NOMO-1 (cell line): ENCODE results near the gene ABHD12B.

Experiments used
- DNase-seq, 2 experiments: peaks; one replicate each; lab custom pipeline; 2025; ENCODE audit not compliant: unreplicated experiment in 2 of 2; lab: John Stamatoyannopoulos, UW

Gene ABHD12B, protein sequence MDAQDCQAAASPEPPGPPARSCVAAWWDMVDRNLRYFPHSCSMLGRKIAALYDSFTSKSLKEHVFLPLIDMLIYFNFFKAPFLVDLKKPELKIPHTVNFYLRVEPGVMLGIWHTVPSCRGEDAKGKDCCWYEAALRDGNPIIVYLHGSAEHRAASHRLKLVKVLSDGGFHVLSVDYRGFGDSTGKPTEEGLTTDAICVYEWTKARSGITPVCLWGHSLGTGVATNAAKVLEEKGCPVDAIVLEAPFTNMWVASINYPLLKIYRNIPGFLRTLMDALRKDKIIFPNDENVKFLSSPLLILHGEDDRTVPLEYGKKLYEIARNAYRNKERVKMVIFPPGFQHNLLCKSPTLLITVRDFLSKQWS

DNA sequence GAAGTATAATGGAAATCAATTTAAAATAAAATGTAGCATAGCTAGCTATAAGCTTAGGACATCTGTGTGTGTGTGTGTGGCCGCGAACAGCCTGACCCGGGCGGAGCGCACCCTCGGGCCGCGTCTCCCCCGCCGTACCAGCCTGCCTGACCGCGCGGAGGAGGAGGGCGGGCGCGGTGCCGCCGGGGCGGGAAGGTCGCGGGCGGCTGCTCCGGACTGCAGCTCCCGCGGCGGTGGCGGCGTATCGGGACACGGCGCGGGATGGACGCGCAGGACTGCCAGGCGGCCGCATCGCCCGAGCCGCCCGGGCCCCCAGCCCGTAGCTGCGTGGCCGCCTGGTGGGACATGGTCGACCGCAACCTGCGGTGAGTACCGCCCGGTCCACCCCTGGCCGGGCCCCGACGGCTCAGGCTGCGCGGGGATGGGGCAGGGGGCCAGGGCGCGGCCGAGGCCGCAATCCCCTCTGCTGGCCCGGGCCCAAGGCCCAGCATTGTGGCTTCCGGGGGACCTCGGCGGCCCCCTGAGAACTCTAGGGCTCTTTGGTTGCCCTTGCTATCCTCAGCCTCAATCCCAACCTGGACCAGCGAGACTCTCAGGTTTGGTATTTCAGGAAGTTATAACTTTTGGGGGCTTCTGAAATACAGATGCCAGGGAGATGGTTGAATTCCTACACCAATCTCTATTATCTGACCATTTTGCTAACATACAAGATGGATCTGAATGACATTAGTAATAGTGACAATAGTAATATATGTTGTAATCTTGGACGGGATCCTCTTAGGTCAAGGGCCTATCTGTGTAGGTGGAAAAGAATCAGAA lies at the start of gene ABHD12B:
Gene ABHD12B, plus strand, starts transcription at position 140 of the 819 bp plus-strand sequence. Its CDS starts 122 bp downstream, at position 262.
- no peak for DNase-seq

- DNase-seq, result peak; percentile 35 to 84
Observed at GRCh38 chr14:50822501-50823042, 49.3 kb upstream of the ABHD12B start.

- DNase-seq, result no peak
Observed at GRCh38 chr14:50823051-50823761, 48.6 kb upstream of the ABHD12B start.

DNA sequence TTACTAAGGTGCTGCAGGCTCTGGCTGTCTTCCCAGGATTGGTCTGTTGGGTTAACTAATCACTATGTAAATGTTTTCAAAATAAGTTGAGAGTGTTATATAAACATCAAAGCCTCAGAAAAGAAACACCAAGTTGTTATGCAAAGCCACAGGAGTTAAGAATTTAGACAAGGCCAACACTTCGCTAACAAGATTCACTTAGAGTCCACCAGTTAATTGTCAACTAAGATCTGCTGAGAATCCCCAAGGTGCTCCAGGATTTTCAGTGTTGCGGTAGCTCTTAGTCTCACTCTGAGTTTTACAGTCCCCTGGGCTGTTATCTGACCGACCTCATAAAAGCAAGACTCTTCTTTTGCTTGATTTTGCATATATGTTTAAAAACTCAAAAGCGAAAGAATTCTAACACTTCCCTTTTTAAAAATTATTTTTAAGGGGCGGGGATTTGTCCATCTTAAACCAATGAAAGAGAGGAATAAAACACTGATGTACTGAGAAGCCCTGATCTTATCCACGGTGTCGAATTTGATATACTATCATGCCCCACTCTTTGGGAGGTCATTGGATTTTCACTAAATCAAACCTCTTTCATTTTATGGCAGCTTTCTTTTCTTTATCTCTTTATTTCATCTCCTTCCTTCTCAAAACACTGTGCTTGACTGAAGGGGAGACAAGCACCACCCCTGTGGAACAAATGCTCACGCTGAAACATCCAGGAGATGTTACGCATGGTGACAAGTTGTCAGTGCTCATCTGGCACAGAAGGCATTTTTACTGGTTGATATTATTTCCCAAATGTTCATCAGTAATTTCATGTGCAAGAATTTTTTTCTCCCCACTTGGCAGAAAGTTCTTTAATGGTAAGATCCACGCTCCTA lies 47.9 kb upstream of the ABHD12B start:
- DNase-seq, result peak in 1 of 2 experiments; percentile 21

GRCh38 chr14:50825307-50825706 lies 46.5 kb upstream of the ABHD12B start:
- no peak for DNase-seq

DNA sequence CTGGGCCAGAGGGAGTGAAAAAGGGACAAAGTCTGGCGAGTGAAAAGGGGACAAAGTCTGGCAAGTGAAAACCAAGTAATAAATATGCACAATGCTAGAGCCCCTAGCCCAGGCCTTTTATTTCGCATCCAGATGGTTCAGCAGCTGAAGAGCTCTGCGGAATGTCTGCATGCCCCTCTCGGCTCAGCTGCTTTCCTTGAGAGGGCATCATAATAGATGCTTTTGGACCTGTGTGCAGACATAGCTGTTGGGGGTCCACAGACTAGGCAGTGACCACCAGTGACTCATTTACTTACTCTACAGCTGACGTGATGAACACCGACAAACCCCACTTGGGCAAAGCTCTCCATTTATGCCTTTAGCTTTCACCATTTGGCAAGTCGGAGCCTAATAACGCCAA lies 45.2 kb upstream of the ABHD12B start:
- no peak for DNase-seq

DNA sequence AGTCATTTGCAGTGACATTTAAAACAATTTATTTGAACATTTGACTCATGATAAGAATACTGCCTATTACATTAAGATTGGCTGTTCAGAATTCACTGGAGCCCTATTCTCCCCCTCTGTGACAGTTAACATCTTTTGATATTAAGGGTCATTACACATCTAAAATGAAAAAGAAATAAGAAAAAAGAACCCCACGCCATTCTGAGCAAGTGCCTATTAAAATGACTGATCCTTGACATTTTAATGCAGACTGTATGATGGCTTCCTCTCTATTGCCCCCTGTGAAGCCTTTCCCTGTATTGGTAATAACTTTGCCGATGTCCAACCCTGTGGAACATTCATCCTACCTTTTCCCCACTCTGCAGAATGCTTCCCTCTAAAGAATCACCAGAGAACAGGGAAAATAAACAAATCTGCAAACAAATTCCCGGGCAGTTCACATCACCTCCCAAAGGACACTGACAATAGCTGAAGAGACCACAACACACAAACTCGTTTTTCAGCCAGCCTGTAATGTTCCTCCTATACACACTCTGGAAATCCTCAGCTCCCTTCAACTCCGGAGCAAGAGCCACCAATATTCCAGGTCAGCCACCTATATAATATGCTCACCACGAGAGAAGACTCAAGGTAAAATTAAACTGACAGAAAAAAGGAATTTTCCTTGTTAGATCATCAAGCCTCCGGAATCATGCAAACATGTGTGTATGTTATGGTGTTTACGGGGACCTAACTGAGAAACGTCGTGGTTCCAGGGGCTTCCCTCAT lies 42.9 kb upstream of the ABHD12B start:
- no peak for DNase-seq

GRCh38 chr14:50829489-50830043 lies 42.3 kb upstream of the ABHD12B start:
- no peak for DNase-seq

- DNase-seq, result peak; percentile 32 to 56
Observed at GRCh38 chr14:50830044-50830931, 41.6 kb upstream of the ABHD12B start.

DNA sequence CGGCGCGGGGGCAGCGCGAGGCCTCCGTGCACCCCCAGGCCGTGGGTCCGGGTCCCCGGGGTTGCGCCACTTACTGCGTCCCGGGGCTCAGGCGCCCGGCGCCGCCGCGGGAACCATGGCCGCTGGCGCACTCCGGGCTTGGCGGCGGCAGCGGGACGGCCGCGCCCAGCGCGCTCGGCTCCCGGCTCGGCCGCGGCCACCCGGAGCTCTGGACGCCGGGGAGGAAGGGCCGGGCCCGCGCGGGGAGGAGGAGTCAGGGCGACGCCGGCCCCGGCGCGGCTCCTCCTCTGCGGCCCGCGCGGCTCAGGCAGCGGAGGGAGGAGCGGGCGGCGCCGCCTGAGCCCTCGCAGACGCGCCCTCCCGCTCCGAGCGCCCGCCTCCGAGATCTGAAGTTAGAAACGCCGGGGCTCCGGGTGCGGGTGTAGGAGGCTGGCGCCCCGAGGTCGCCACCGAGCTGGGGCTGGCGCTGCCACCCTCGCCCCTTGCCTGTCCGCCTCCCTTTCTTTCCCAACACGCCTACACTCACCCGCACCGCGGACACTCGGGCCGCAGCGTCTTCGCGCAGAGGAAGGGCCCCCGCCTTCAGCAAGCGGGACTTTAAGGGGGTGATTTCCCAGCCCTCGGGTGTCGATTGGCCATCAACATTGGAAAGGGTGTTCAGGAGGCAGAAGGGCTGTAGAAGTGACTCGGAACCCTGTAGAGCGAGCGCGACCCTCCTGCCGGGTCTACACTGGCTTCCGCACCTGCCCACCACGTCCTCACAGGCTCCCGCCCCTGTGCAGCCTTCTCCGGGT lies 40.7 kb upstream of the ABHD12B start, which contains the start of gene NIN:
Gene NIN, minus strand, starts transcription at position 231 of the 794 bp plus-strand sequence. CDS start 9,106 bp downstream, outside the sequence.
- DNase-seq, result peak; percentile 68 to 82

DNA sequence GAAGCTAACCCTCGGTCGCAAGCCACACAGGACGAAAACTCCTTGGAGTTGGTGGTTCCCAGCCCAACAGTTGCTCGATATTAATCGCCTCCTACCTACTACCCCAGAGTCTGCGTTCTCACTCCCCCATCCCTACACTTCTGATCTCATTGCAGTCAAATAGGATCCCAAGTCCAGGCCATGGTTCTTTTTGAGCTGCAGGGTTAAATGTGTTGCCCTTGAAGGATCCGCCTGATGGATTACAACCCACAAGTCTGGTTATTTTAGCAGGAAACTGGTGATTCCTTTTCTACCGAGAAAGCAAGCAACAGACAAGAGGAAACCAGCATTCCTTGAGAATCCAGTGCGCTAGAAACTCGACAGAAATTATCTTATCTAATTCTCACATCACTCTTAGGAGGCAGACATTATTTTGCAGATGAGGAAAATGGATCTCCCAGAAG lies 40.1 kb upstream of the ABHD12B start:
- no peak for DNase-seq

DNA sequence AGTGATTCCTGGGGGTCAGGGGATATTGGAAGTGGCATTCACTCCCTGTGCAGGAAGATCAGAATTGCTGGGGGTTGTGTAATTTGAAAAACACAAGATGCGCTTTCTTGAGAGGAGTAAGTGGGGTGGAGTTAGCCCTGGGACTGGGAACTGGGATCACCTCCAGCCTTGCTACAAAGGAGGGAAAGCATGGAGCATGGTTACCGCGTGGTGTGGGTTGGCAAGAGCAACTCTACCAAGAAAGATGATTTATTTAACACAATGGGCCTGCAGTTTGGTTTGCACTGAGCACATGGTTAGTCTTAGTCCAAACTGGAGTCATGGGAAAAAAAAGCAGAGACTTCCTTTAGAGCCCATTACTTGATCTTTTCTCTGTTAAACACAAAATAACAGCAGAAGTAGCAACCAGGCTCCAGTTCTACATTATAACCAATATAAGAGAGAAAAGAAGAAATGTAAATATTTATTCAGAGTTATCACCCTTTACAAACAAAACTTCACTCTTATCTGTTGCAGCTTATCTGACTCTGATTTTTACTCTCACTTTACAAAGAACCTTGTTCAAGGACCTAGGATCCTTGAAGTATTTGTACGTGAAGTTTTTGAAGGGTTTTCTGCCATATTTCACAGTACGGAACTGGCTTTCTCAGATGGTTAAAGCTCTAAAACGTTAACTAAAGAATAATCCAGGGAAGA lies 38.8 kb upstream of the ABHD12B start:
- no peak for DNase-seq

GRCh38 chr14:50834802-50835276 lies 37.0 kb upstream of the ABHD12B start:
- no peak for DNase-seq

DNA sequence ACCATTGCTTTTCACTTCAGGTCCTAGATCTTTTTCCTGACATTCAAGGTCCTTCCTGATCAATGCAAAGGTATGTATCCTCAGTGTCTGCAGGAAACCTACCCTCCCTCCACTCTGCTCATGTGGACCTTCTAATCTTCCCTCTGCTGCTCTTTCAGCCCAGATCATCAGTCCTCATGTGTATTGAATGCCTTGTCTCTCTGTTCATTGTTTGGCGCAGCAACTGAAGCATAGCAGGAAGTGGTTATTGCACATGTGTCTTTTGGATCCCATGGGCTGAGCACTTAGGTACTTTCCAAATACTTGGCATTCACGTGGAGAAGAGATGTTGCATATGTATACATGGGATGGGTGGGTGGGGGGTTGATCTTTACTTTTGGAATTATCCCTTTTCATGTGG lies 36.6 kb upstream of the ABHD12B start:
- DNase-seq, result no peak

DNA sequence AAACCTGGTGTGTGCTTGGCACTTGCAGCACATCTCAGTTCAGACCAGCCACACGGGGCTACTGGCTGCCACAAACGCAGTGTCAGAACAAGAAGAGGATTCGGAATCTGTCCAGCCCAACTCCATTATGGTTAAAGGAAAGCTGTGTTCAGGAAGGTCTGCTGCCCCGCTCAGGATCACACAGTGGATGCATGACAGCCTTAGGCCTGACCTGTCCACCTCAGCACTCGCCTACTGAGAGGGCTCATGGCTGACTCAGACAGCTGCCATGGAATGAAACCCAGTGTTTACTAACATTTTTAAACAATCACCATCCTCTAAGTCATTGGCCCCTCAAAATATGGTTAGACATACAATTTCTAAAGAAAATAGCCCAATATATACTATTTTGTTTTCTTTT lies 35.3 kb upstream of the ABHD12B start:
- DNase-seq, result no peak

DNA sequence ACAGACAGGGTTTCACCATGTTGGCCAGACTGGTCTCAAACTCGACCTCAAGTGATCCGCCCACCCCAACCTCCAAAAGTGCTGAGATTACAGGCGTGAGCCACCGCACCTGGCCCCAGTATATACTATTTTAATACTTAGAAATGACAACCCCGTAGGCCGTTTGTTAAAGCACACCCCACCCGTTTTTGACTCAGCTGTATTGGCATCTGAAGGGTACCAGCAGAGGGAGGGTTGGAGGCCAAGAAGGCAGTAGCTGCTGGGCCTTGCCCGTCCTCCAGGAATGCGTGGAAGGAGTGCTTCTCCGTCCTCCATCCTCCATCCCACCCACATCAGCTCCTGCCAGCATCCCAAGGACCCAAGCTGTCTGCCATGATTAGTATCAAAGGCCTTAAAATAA lies 34.6 kb upstream of the ABHD12B start:
- no peak for DNase-seq
